Neural progenitor cell (in vitro differentiated cells): ENCODE results near the gene YKT6.

Experiments used
- CTCF ChIP-seq: fragments of 200-600 bp; sonication (generic); IDR thresholded peaks from 2 replicates; pipeline ENCODE4 v1.5.1; 2017; ENCODE audit warnings: antibody characterized with exemption, mild to moderate bottlenecking
- EZH2 ChIP-seq: fragments of 200-600 bp; sonication (generic); IDR thresholded peaks from 2 replicates; pipeline ENCODE4 v1.6.1; 2017; ENCODE audit warnings: antibody characterized with exemption, mild to moderate bottlenecking, moderate library complexity

- TF ChIP-seq CTCF (no peak), EZH2 (no peak)
Measured at GRCh38 chr7:44182827-44183226, 18.0 kb upstream of the YKT6 start.
